Upper lobe of left lung (tissue), 6 donors: ENCODE data around the gene TICAM2. TPM values are rescaled to one million over a fixed set of nuclear protein-coding genes. Genes with fewer than 3 reads are reported as not detected.

Source experiments
- ATAC-seq, 2 donors: fragments of 200-7000 bp; cut with Tn5 transposase; one replicate each; pipeline ENCODE4 v1.9.1; 2022; ENCODE audit warnings: mild to moderate bottlenecking in 2 of 2, moderate library complexity in 2 of 2; ENCODE audit not compliant: low FRiP score in 2 of 2
- DNase-seq, 2 donors: peaks; one replicate each; pipeline ENCODE4 v3.0.0-alpha.2; 2019 to 2020
- H3K27ac ChIP-seq, 4 donors: fragments of 200-600 bp; sonication (generic); one replicate each; pipeline ENCODE4 v1.5.1; 2016 to 2019
- H3K27me3 ChIP-seq, 4 donors: fragments of 200-600 bp; sonication (generic); one replicate each; pipeline ENCODE4 v1.5.1; 2017 to 2019
- H3K36me3 ChIP-seq, 4 donors: fragments of 200-600 bp; sonication (generic); one replicate each; pipeline ENCODE4 v1.5.1; 2016 to 2019
- H3K4me1 ChIP-seq, 4 donors: fragments of 200-600 bp; sonication (generic); one replicate each; pipeline ENCODE4 v1.5.1; 2018 to 2019
- H3K4me3 ChIP-seq, 4 donors: fragments of 200-600 bp; sonication (generic); one replicate each; pipeline ENCODE4 v1.5.1; 2017 to 2019; ENCODE audit warnings: mild to moderate bottlenecking in 2 of 4, moderate library complexity in 1 of 4
- H3K9me3 ChIP-seq, 4 donors: fragments of 200-600 bp; sonication (generic); one replicate each; pipeline ENCODE4 v1.5.1; 2018 to 2019
- CTCF ChIP-seq, 6 experiments: fragments of 450-650 bp in 4 of 6; fragments of 200-600 bp in 2 of 6; sonication (generic) in 2 of 6; IDR thresholded peaks; one replicate each; pipeline ENCODE4 v1.5.1; 2016 to 2019; ENCODE audit warnings: antibody characterized with exemption in 6 of 6
- EP300 ChIP-seq, 4 donors: sonication (generic); formaldehyde crosslinking; IDR thresholded peaks; one replicate each; pipeline ENCODE4 v1.5.1; 2017; ENCODE audit warnings: antibody characterized with exemption in 4 of 4, control low read depth in 2 of 4
- POLR2A ChIP-seq, 4 donors: fragments of 450-650 bp; IDR thresholded peaks; one replicate each; pipeline ENCODE4 v1.5.1; 2016 to 2017; ENCODE audit warnings: antibody characterized with exemption in 4 of 4, mild to moderate bottlenecking in 2 of 4
- POLR2AphosphoS5 ChIP-seq, 2 donors: sonication (generic); formaldehyde crosslinking; IDR thresholded peaks; one replicate each; pipeline ENCODE4 v1.5.1; 2017; ENCODE audit warnings: antibody characterized with exemption in 2 of 2
- WGBS, 2 donors: methylation state at CpG; one replicate each; pipeline ENCODE4 v1.1.5; 2017 to 2018; 5-methylcytosine and 5-hydroxymethylcytosine counted together
- total RNA-seq, 6 donors: library from RNA; depleted of rRNA in 4 of 6; stranded (reverse); fragments of >200 nt in 4 of 6; gene quantifications; one replicate each; pipeline versions ENCODE4 v1.1.0 to v1.2.1, GENCODE V29; 2016 to 2021
- donor health status: DM: no; HTN: no; CAD: no; lungs with moderate emphysema.
- donor health status: DM: no; HTN: yes; CAD: no; lungs with severe emphysema.

The TICAM2 gene
- total RNA-seq, 6 donors from 2014 or later, result 0.30 to 6.7 (median 1.8) TPM

- Histone ChIP-seq H3K27ac (no peak overlapping the region), H3K4me1 (no peaks in the 10 kb centered on the region), H3K36me3 (no peaks in the 10 kb centered on the region), H3K27me3 (no peaks in the 10 kb centered on the region), H3K9me3 (no peaks in the 10 kb centered on the region), H3K4me3 (no peak overlapping the region)
- ATAC-seq (no peak), DNase-seq (no peak)
- 67 to 76% methylated on average over 3 of the region's 3 CpGs for WGBS, 2 donors
- TF ChIP-seq POLR2AphosphoS5 (IDR thresholded peaks at IDR 0.05), result no peak
- no peak for TF ChIP-seq EP300 (IDR thresholded peaks at IDR 0.05)
- no peak for TF ChIP-seq CTCF (IDR thresholded peaks at IDR 0.05)
- TF ChIP-seq POLR2A (IDR thresholded peaks at IDR 0.05), result no peak
These were observed 13.2 kb downstream of the TICAM2 start for GRCh38 chr5:115589043-115589442.

GRCh38 chr5:115588640-115589039 is 13.6 kb downstream of the TICAM2 start:
- no peaks in the 10 kb centered on the region for H3K4me1 ChIP-seq
- H3K27ac ChIP-seq, result no peak overlapping the region
- H3K4me3 ChIP-seq, result no peak overlapping the region
- WGBS, 2 donors, result 61 to 70% methylated on average over 4 of the region's 4 CpGs
- H3K36me3 ChIP-seq, result no peaks in the 10 kb centered on the region
- TF ChIP-seq POLR2AphosphoS5 (IDR thresholded peaks at IDR 0.05), result no peak
- no peak for TF ChIP-seq CTCF (IDR thresholded peaks at IDR 0.05)
- TF ChIP-seq EP300 (IDR thresholded peaks at IDR 0.05), result no peak
- TF ChIP-seq POLR2A (IDR thresholded peaks at IDR 0.05), result no peak
- H3K9me3 ChIP-seq, result no peaks in the 10 kb centered on the region
- ATAC-seq (no peak), DNase-seq (no peak)
- no peaks in the 10 kb centered on the region for H3K27me3 ChIP-seq

- Histone ChIP-seq H3K9me3 (no peaks in the 10 kb centered on the region), H3K4me1 (no peaks in the 10 kb centered on the region), H3K27ac (no peak overlapping the region), H3K36me3 (no peaks in the 10 kb centered on the region), H3K27me3 (no peaks in the 10 kb centered on the region), H3K4me3 (no peak overlapping the region)
- peak in 1 of 2 donors; percentile 62 for ATAC-seq
- WGBS, 2 donors, result 47 to 49% methylated on average over 6 of the region's 6 CpGs
- TF ChIP-seq CTCF (IDR thresholded peaks at IDR 0.05) (peak in 5 of 6 experiments; percentile 21 to 59 (median 50)), POLR2A (IDR thresholded peaks at IDR 0.05) (no peak), EP300 (IDR thresholded peaks at IDR 0.05) (no peak)
- DNase-seq, result no peak
These were observed 15.6 kb downstream of the TICAM2 start for GRCh38 chr5:115586525-115587146.

GRCh38 chr5:115585265-115585664 is 17.0 kb downstream of the TICAM2 start:
- no peaks in the 10 kb centered on the region for H3K27me3 ChIP-seq
- ATAC-seq (no peak), DNase-seq (no peak)
- no peak overlapping the region for H3K27ac ChIP-seq
- no peaks in the 10 kb centered on the region for H3K36me3 ChIP-seq
- no peaks in the 10 kb centered on the region for H3K9me3 ChIP-seq
- 70 to 78% methylated on average over 1 of the region's 1 CpG for WGBS, 2 donors
- TF ChIP-seq EP300 (IDR thresholded peaks at IDR 0.05), result no peak
- no peak for TF ChIP-seq CTCF (IDR thresholded peaks at IDR 0.05)
- no peak overlapping the region for H3K4me3 ChIP-seq
- no peaks in the 10 kb centered on the region for H3K4me1 ChIP-seq

- no peak for TF ChIP-seq POLR2AphosphoS5 (IDR thresholded peaks at IDR 0.05)
- no peak for TF ChIP-seq POLR2A (IDR thresholded peaks at IDR 0.05)
- no peak for TF ChIP-seq CTCF (IDR thresholded peaks at IDR 0.05)
- no peak for TF ChIP-seq EP300 (IDR thresholded peaks at IDR 0.05)
- Histone ChIP-seq H3K4me3 (no peak overlapping the region), H3K27ac (no peak overlapping the region), H3K4me1 (no peaks in the 10 kb centered on the region), H3K27me3 (no peaks in the 10 kb centered on the region), H3K9me3 (no peaks in the 10 kb centered on the region), H3K36me3 (no peaks in the 10 kb centered on the region)
- no peak for DNase-seq
- 92 to 98% methylated on average over 1 of the region's 1 CpG for WGBS, 2 donors
- no peak for ATAC-seq
These were observed 17.8 kb downstream of the TICAM2 start for GRCh38 chr5:115584501-115584900.
